GM18868 (cell line): ENCODE results near the gene HAND1.

Experiments used
- ATAC-seq: cut with Tn5 transposase; IDR thresholded peaks from one replicate; pipeline ENCODE4 v1.9.1; 2021; ENCODE audit warnings: mild to moderate bottlenecking, moderate library complexity; ENCODE audit not compliant: unreplicated experiment

HAND1 gene

GRCh38 chr5:154478224-154478565, at the start of gene HAND1:
HAND1 (minus strand) TSS chr5:154478227; CDS start chr5:154478008, 219 bp downstream.
- no peak for ATAC-seq

GRCh38 chr5:154526231-154527226, 48.5 kb upstream of the HAND1 start:
- no peak for ATAC-seq

- no peak for ATAC-seq
These were observed 46.8 kb upstream of the HAND1 start for GRCh38 chr5:154524859-154525258.

GRCh38 chr5:154524181-154524580, 46.2 kb upstream of the HAND1 start:
- no peak for ATAC-seq

GRCh38 chr5:154523709-154524108, 45.7 kb upstream of the HAND1 start:
- ATAC-seq: no peak

GRCh38 chr5:154523104-154523503, 45.1 kb upstream of the HAND1 start:
- no peak for ATAC-seq

DNA sequence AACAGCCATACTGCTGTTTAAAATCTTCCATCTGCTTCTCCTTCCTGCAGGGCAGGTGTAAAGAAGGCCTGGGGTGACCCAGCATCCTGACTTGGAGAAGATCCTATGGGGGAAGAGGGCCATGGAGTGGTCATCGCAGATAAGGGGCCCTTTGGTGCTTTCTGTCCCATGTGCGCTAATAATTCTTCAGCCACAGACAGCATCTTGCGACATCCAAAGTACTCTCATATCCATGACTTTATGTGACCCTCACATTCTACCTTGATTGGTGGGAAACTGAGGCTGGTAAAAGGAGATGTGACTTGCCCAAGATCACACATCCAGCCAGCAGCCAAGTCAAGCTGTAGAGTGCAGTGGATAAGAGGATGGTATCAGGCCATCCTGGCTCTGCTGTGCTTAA, 44.3 kb upstream of the HAND1 start:
- no peak for ATAC-seq

DNA sequence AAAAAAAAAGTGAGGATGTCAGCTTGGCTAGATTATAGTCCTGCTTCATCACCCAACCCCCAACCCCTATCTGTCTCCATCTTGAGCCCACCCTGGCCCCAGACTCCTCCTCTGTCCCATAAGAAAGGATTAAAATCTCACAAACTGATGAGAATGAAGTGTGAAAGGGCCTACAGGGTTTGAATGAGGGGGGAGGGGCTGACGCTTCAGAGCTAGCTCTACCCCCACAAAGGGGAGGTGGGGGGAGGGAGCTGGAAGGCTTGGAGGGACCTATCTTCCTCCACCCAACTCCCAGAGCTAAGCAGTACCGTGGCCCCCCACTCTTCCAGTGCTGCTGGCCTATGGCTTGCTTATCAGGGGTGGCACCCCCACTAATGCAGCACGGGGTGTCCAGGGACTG, 43.7 kb upstream of the HAND1 start:
- no peak for ATAC-seq

DNA sequence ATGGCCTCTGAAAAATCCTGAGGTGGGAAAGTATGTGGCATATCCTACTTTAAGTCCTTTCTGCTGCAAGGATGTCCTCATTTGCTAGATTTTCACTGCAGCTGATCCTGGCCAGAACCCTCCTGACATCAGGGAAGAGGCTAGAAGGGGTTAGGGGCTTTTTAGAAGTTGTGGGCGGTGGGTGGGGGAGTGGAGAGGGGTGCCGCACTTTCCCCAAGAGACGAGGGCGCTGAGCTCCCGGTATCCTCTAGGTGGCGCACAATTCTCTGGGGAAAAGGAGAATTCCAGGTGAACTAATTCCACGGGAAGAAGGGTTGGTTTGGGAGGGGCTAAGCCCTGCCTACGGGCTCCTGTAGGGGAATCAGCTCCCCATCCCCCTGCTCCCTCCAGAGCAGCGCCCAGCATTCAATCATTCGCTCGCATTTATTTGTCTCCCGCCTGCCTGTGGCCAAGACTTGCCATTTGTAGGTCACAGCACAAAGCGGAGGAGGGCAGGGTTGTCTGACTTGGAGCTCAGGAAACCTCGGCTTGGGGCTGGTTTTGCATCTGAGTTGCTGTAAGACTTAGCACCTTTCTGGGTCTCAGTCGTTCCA, 42.9 kb upstream of the HAND1 start:
- ATAC-seq: peak; percentile 36

DNA sequence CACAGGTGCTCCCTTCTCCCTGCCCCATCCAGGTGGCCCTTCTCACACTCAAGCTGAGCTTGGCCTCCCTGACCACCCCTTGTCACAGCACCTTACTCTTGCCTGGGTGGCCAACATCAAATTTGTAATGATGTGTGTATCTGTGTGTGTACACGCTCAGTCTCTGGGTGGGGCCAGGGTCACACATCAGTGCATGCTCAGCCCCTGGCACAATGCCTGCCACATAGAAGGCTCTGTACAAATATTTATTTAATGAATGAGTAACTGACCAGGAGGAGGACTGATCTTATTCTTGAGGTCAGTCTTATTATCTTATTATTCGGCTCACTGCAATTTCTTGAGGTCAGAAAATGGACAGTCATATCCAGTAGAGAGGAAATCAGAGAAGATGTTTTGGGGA, 41.3 kb upstream of the HAND1 start:
- ATAC-seq: no peak

GRCh38 chr5:154518438-154518867, 40.4 kb upstream of the HAND1 start:
- ATAC-seq: no peak

GRCh38 chr5:154517810-154518437, 39.9 kb upstream of the HAND1 start:
- no peak for ATAC-seq

- ATAC-seq: no peak
These were observed 39.2 kb upstream of the HAND1 start for GRCh38 chr5:154517181-154517580.

DNA sequence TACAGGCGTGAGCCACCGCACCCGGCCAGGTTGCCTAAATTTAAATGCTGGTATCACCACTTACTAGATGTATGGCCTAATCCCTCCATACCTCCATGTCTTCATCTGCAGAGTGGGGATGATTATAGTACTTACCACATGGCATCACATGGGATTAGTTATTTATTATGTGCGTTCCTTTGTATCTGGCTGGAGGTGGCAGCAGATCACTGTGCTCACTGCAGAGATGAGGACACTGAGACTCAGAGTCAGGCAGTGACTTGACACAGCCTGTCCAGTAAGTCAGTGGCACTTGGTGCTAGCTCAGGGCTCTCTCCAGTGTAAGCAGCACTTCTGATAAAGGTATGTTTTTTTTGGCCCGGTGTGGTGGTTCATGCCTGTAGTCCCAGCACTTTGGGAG, 38.4 kb upstream of the HAND1 start:
- no peak for ATAC-seq

DNA sequence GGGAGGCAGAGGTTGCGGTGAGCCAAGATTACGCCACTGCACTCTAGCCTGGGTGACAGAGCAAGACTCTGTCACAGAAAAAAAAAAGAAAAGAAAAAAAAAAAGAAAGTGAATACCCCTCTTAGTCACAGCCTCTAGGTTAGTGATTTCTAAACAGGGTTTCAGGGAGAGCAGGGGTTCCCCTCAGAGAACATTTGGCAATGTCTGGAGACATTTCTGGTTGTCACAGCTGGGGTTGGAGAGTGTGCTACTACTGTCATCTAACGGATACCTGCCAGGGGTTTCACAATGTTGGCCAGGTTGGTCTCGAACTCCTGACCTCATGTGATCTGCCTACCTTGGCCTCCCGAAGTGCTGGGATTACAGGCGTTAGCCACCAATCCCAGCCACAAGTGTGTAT, 37.5 kb upstream of the HAND1 start:
- peak; percentile 82 for ATAC-seq

GRCh38 chr5:154514331-154514730, 36.3 kb upstream of the HAND1 start:
- peak; percentile 40 for ATAC-seq

GRCh38 chr5:154513669-154514084, 35.6 kb upstream of the HAND1 start:
- ATAC-seq: peak; percentile 40

DNA sequence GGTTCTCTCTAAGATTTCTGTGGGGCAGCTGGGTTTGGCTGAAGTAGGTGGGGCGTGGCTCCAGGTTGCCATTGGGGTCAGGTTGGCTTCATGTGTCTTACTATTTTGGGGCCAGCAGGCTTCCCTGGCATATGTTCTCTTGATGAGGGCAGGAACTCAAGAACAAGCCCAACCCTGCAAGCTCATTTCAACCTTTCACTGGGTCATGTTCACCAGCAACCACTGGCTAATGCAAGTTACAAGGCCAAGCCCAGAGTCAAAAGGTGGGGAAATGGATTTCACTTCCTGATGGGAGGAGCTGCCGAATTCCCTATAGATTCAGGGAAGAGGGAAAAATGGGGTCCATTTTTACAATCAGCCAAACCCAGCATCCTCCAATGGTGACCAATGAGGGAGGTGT, 34.0 kb upstream of the HAND1 start:
- no peak for ATAC-seq

GRCh38 chr5:154509784-154510555, 31.9 kb upstream of the HAND1 start:
- no peak for ATAC-seq

DNA sequence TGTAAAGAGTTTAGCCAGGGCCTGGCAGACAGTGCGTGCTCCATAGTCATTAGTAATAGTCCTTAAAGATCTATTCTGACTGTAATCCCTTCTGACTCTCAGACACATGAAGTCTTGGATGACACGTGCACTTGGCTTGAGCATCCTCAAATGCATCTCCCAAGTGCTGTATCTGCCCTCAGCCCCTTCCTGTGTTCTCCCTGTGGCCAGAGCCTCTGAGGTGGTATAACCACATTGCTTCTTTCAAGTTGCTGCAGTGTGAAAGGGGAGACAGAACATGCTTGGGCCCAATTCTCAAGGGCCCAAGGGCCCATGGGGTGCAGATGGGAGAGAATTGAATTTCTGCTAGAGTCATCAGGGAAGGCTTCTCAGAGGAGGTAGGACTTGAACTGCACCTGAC, 30.1 kb upstream of the HAND1 start:
- no peak for ATAC-seq

- no peak for ATAC-seq
These were observed 28.7 kb upstream of the HAND1 start for GRCh38 chr5:154506716-154507080.
